Measurements from ENCODE around the gene EPYC. TPM values are rescaled to one million over a fixed set of nuclear protein-coding genes. Genes with fewer than 3 reads are reported as not detected.

Gene EPYC
- total RNA-seq, 1 donor from 2014 or later = not detected

- Mint-ChIP-seq H3K36me3 (ENCODE audit: low read depth) (peaks cover 2% of the 10 kb centered on the region), H3K4me1 (no peaks in the 10 kb centered on the region), H3K9me3 (peaks cover 6% of the 10 kb centered on the region), H3K4me3 (no peak overlapping the region), H3K27ac (ENCODE audit: unreplicated experiment) (no peak overlapping the region), H3K27me3 (ENCODE audit: low read depth) (no peaks in the 10 kb centered on the region)
- DNase-seq (ENCODE audit: low read depth, low spot score) = no peak
- TF ChIP-seq CTCF (conservative IDR thresholded peaks at IDR 0.05) = no peak
These were observed 14.7 kb upstream of the EPYC start for GRCh38 chr12:91019455-91019854.

GRCh38 chr12:91017511-91018263 is 12.9 kb upstream of the EPYC start:
- H3K9me3 Mint-ChIP-seq = peaks cover 3% of the 10 kb centered on the region
- no peaks in the 10 kb centered on the region for H3K4me1 Mint-ChIP-seq
- H3K27ac Mint-ChIP-seq (ENCODE audit: unreplicated experiment) = no peak overlapping the region
- H3K27me3 Mint-ChIP-seq (ENCODE audit: low read depth) = no peaks in the 10 kb centered on the region
- no peak for TF ChIP-seq CTCF (conservative IDR thresholded peaks at IDR 0.05)
- DNase-seq (ENCODE audit: low read depth, low spot score) = no peak
- no peak overlapping the region for H3K4me3 Mint-ChIP-seq
- no peaks in the 10 kb centered on the region for H3K36me3 Mint-ChIP-seq (ENCODE audit: low read depth)

DNA sequence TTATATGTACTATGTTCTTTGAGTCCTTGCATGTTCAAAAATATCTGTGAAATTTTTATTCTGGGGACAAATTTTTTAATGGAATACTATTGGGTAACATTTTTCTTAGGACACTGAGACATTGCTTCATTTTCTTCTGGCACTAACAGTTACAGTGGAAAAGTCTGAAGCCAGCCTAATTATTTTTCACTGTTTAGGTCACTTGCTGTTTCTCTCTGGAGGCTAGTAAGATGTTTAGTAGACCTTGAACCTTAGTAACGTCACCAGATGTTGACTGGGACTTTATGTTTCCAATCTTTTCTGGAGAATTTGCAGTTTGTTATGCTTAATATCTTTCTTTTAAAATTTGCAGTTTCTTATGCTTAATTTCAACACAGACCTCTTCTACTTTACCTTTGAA is 12.3 kb upstream of the EPYC start:
- Mint-ChIP-seq H3K27me3 (ENCODE audit: low read depth) (no peaks in the 10 kb centered on the region), H3K36me3 (ENCODE audit: low read depth) (no peaks in the 10 kb centered on the region)

GRCh38 chr12:91009319-91009950 is 4.7 kb upstream of the EPYC start:
- peaks cover 8% of the 10 kb centered on the region for H3K9me3 Mint-ChIP-seq
- no peak for TF ChIP-seq CTCF (conservative IDR thresholded peaks at IDR 0.05)
- H3K4me1 Mint-ChIP-seq = no peaks in the 10 kb centered on the region
- H3K4me3 Mint-ChIP-seq = no peak overlapping the region
- no peaks in the 10 kb centered on the region for H3K36me3 Mint-ChIP-seq (ENCODE audit: low read depth)
- no peak for DNase-seq (ENCODE audit: low read depth, low spot score)
- H3K27me3 Mint-ChIP-seq (ENCODE audit: low read depth) = no peaks in the 10 kb centered on the region
- no peak overlapping the region for H3K27ac Mint-ChIP-seq (ENCODE audit: unreplicated experiment)

More for the DNA sequence above, 12.3 kb upstream of the EPYC start:
- Mint-ChIP-seq H3K9me3 (peaks cover 3% of the 10 kb centered on the region), H3K4me1 (no peaks in the 10 kb centered on the region), H3K27ac (ENCODE audit: unreplicated experiment) (no peak overlapping the region), H3K4me3 (no peak overlapping the region)
- no peak for DNase-seq (ENCODE audit: low read depth, low spot score)
- TF ChIP-seq CTCF (conservative IDR thresholded peaks at IDR 0.05) = no peak

DNA sequence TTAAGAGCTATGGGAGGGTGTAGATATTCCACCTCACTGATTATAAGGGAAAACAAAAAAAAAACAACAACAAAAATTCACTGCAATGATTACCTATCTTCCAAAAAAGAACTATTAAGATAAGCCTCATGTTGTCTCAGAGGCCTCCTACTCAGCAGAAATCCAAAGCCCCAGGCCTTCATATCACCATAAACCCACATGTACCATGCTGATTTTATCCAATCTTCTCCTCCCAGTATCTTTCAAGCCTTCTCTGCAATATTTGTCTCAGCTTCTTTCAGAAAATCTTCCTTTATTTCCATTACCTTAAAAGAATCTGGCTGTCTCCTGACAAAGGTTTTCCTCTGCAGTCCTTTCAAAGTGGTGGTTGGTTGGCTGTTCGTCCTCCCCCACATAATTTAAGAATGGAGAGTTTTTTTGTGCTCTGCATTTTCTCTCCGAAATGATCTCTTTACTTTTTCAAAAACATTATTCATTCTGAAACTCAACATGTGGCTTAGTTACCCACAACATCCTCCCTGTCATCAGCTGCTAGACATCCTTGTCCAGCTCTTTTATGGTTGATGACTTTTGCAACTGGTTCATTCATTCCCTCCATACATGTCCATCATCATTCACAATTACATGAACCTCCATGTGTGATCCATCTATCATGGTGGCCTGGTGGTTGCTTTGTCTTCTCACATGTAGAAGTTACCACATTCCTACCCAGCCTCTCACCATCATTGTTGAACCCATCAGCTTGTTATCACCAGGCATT is 2.9 kb upstream of the EPYC start:
- Mint-ChIP-seq H3K36me3 (ENCODE audit: low read depth) (no peaks in the 10 kb centered on the region), H3K27ac (ENCODE audit: unreplicated experiment) (no peak overlapping the region), H3K27me3 (ENCODE audit: low read depth) (no peaks in the 10 kb centered on the region), H3K4me1 (no peaks in the 10 kb centered on the region), H3K9me3 (peaks cover 5% of the 10 kb centered on the region), H3K4me3 (no peak overlapping the region)
- TF ChIP-seq CTCF (conservative IDR thresholded peaks at IDR 0.05) = no peak
- DNase-seq (ENCODE audit: low read depth, low spot score) = no peak
